ENCODE data around the gene TECPR1. TPM values are rescaled to one million over a fixed set of nuclear protein-coding genes. Genes with fewer than 3 reads are reported as not detected.
A peak's percentile ranks its signal among the peaks of the same experiment; 100 is the strongest.

TECPR1 gene
- total RNA-seq, 1 donor from 2014 or later, result 44.0 TPM

GRCh38 chr7:98294798-98295382, 42.9 kb upstream of the TECPR1 start:
- Histone ChIP-seq H3K27me3 (ENCODE audit: control insufficient read depth, insufficient read depth, low read length) (no peaks in the 10 kb centered on the region), H3K36me3 (ENCODE audit: control insufficient read depth, insufficient read depth, low read length) (no peaks in the 10 kb centered on the region), H3K4me3 (ENCODE audit: low read depth, low read length) (no peak overlapping the region)
- TF ChIP-seq, protein P1, sequence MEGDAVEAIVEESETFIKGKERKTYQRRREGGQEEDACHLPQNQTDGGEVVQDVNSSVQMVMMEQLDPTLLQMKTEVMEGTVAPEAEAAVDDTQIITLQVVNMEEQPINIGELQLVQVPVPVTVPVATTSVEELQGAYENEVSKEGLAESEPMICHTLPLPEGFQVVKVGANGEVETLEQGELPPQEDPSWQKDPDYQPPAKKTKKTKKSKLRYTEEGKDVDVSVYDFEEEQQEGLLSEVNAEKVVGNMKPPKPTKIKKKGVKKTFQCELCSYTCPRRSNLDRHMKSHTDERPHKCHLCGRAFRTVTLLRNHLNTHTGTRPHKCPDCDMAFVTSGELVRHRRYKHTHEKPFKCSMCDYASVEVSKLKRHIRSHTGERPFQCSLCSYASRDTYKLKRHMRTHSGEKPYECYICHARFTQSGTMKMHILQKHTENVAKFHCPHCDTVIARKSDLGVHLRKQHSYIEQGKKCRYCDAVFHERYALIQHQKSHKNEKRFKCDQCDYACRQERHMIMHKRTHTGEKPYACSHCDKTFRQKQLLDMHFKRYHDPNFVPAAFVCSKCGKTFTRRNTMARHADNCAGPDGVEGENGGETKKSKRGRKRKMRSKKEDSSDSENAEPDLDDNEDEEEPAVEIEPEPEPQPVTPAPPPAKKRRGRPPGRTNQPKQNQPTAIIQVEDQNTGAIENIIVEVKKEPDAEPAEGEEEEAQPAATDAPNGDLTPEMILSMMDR (IDR thresholded peaks at IDR 0.05; ENCODE audit: insufficient read depth, low read length, poor library complexity, severe bottlenecking), result peak; percentile 76
- DNase-seq (ENCODE audit: low read depth), result no peak

GRCh38 chr7:98294326-98294725, 42.3 kb upstream of the TECPR1 start:
- Histone ChIP-seq H3K27me3 (ENCODE audit: control insufficient read depth, insufficient read depth, low read length) (no peaks in the 10 kb centered on the region), H3K36me3 (ENCODE audit: control insufficient read depth, insufficient read depth, low read length) (no peaks in the 10 kb centered on the region), H3K4me3 (ENCODE audit: low read depth, low read length) (no peak overlapping the region)
- TF ChIP-seq, protein P1 (IDR thresholded peaks at IDR 0.05; ENCODE audit: insufficient read depth, low read length, poor library complexity, severe bottlenecking), result no peak
- no peak for DNase-seq (ENCODE audit: low read depth)

DNA sequence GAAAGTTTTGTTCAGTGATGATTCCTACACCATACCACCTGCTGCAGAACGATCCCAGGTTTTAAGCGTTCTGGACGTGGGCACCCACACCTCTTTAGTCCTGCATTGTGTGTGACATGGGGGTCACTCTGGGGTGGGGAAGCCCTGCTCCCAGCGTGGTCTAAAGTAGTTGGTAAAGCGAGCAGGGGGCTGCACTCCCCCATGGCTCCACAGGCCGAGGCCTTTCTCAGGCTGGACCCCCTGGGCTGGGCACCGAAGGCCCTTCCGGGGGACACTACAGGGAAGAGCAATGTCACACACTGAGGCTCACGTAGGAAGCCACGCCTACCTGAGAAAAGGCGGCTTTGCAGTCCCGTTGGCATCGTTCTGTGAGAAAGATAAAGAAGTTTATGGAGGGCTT, 41.7 kb upstream of the TECPR1 start:
- no peak for DNase-seq (ENCODE audit: low read depth)
- TF ChIP-seq, protein P1 (IDR thresholded peaks at IDR 0.05; ENCODE audit: insufficient read depth, low read length, poor library complexity, severe bottlenecking), result no peak
- no peaks in the 10 kb centered on the region for H3K36me3 ChIP-seq (ENCODE audit: control insufficient read depth, insufficient read depth, low read length)
- H3K4me3 ChIP-seq (ENCODE audit: low read depth, low read length), result no peak overlapping the region
- no peaks in the 10 kb centered on the region for H3K27me3 ChIP-seq (ENCODE audit: control insufficient read depth, insufficient read depth, low read length)

DNA sequence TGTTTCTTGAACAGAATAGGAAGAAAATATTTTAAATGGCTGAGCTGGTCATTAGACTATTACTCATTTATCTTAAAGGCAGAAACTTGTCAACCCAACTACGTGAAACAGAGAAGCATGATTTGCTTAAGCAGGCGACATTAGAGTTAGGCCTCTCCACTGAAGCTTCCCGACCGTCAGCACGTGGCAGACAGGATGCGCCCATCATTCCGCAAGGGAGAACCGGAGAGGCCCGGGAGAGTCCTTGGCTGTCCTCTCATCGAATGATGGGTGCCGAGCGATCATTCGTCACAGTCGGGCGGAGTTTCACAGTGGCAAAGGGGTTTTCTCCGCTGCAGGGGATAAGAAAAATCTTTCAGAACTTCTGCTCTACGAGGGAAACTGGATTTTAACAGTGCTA, 41.2 kb upstream of the TECPR1 start:
- no peak overlapping the region for H3K4me3 ChIP-seq (ENCODE audit: low read depth, low read length)
- DNase-seq (ENCODE audit: low read depth), result no peak
- H3K27me3 ChIP-seq (ENCODE audit: control insufficient read depth, insufficient read depth, low read length), result no peaks in the 10 kb centered on the region
- no peaks in the 10 kb centered on the region for H3K36me3 ChIP-seq (ENCODE audit: control insufficient read depth, insufficient read depth, low read length)
- TF ChIP-seq, protein P1 (IDR thresholded peaks at IDR 0.05; ENCODE audit: insufficient read depth, low read length, poor library complexity, severe bottlenecking), result no peak

- H3K27me3 ChIP-seq (ENCODE audit: control insufficient read depth, insufficient read depth, low read length), result no peaks in the 10 kb centered on the region
These were observed 39.7 kb upstream of the TECPR1 start for GRCh38 chr7:98291717-98292116.

More at GRCh38 chr7:98291717-98292116, 39.7 kb upstream of the TECPR1 start:
- TF ChIP-seq, protein P1 (IDR thresholded peaks at IDR 0.05; ENCODE audit: insufficient read depth, low read length, poor library complexity, severe bottlenecking), result peak; percentile 17
- H3K4me3 ChIP-seq (ENCODE audit: low read depth, low read length), result no peak overlapping the region
- no peaks in the 10 kb centered on the region for H3K36me3 ChIP-seq (ENCODE audit: control insufficient read depth, insufficient read depth, low read length)
- DNase-seq (ENCODE audit: low read depth), result no peak
